ENCODE measurements around the gene SH3BP5.

The SH3BP5 gene

DNA sequence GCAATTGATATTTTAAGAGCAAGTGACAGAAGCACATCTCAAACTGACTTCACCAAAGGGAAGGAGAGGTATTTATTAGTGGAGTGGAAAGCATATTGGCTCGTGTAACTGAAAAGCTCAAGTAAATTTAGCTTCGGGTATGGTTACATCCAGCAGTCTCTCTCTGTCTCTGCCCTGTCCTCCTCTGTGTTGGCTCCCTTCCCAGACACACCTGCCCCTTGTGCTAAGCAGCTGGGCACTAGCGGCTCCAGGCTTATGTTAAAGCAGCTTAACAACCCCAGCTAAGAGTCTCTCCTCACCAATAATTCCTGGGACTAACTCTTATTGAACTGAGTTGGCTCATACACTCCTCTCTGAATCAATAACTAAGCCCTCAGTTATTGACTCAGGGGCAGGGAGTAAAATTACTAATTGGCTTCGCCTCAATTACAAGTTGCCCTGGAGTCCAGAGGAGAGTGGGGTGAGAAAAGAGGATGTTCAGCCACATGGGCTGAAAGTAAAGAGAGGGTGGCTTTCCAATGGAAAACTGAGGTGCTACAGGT lies 12.8 kb upstream of the SH3BP5 start:
- TF ChIP-seq, protein P1, sequence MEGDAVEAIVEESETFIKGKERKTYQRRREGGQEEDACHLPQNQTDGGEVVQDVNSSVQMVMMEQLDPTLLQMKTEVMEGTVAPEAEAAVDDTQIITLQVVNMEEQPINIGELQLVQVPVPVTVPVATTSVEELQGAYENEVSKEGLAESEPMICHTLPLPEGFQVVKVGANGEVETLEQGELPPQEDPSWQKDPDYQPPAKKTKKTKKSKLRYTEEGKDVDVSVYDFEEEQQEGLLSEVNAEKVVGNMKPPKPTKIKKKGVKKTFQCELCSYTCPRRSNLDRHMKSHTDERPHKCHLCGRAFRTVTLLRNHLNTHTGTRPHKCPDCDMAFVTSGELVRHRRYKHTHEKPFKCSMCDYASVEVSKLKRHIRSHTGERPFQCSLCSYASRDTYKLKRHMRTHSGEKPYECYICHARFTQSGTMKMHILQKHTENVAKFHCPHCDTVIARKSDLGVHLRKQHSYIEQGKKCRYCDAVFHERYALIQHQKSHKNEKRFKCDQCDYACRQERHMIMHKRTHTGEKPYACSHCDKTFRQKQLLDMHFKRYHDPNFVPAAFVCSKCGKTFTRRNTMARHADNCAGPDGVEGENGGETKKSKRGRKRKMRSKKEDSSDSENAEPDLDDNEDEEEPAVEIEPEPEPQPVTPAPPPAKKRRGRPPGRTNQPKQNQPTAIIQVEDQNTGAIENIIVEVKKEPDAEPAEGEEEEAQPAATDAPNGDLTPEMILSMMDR (conservative IDR thresholded peaks at IDR 0.05; ENCODE audit: low read depth, low read length): no peak
- no peak overlapping the region for H2AFZ ChIP-seq (ENCODE audit: low read depth)
- no peaks in the 10 kb centered on the region for H4K20me1 ChIP-seq (ENCODE audit: insufficient read depth)
- H3K27ac ChIP-seq: no peak overlapping the region
- no peaks in the 10 kb centered on the region for H3K36me3 ChIP-seq (ENCODE audit: insufficient read depth)
- no peaks in the 10 kb centered on the region for H3K79me2 ChIP-seq (ENCODE audit: insufficient read depth, low read depth)
- no peak overlapping the region for H3K4me2 ChIP-seq
- H3K4me3 ChIP-seq (IDR thresholded peaks at IDR 0.05; ENCODE audit: insufficient read depth, low read depth, low read length): no peak overlapping the region
- peaks cover 25% of the 10 kb centered on the region for H3K4me1 ChIP-seq (ENCODE audit: low read depth, poor library complexity, severe bottlenecking)
- no peak overlapping the region for H3K9ac ChIP-seq
- no peaks in the 10 kb centered on the region for H3K27me3 ChIP-seq (ENCODE audit: insufficient read depth, low read depth)

DNA sequence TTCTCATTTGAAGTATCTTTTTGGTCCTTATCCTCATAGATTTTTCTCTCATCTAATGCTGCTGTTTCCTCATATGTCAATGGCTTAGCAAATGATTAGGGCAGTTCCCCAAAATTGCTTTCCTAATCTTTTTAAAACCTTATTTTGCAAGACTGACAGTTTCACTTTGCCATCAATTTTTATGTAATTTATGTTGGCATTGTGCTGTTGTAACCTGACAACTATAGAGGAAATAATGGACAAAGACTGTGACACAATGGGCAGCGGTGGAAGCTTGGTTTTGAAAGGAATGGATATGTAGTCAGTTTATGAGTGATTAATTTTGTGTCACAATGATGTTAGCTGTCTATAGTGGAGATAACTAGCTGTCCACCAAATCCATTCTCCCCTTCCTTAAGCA lies 10.6 kb upstream of the SH3BP5 start:
- Histone ChIP-seq H3K27ac (no peak overlapping the region), H3K4me2 (no peak overlapping the region), H3K79me2 (ENCODE audit: insufficient read depth, low read depth) (no peaks in the 10 kb centered on the region), H3K4me1 (ENCODE audit: low read depth, poor library complexity, severe bottlenecking) (peaks cover 13% of the 10 kb centered on the region), H3K9ac (no peak overlapping the region), H3K4me3 (IDR thresholded peaks at IDR 0.05; ENCODE audit: insufficient read depth, low read depth, low read length) (no peak overlapping the region), H3K36me3 (ENCODE audit: insufficient read depth) (no peaks in the 10 kb centered on the region), H4K20me1 (ENCODE audit: insufficient read depth) (no peaks in the 10 kb centered on the region), H2AFZ (ENCODE audit: low read depth) (no peak overlapping the region), H3K27me3 (ENCODE audit: insufficient read depth, low read depth) (no peaks in the 10 kb centered on the region)
- TF ChIP-seq, protein P1 (conservative IDR thresholded peaks at IDR 0.05; ENCODE audit: low read depth, low read length): no peak

DNA sequence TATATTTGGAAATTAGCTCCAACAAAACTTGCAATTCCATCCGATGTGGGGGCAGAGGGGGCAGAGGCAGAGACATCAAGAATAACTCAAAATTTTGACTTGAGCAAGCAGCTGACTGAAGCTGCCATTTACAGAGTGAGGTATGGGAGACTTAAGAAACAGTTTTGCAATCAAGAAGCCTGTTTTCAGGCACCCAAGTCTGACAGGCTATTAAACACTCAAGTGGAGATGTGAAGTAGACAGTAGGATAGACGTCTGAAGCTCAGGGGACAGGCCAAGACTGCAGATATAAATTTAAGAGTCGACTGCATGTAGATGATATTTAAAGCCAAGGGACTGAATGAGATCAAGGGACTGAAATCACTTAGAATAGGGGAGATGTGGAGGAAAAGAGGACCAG lies 9.9 kb upstream of the SH3BP5 start:
- Histone ChIP-seq H3K9ac (no peak overlapping the region), H3K27ac (no peak overlapping the region), H3K4me3 (IDR thresholded peaks at IDR 0.05; ENCODE audit: insufficient read depth, low read depth, low read length) (no peak overlapping the region), H4K20me1 (ENCODE audit: insufficient read depth) (no peaks in the 10 kb centered on the region), H2AFZ (ENCODE audit: low read depth) (no peak overlapping the region), H3K36me3 (ENCODE audit: insufficient read depth) (no peaks in the 10 kb centered on the region), H3K4me2 (no peak overlapping the region), H3K79me2 (ENCODE audit: insufficient read depth, low read depth) (no peaks in the 10 kb centered on the region), H3K27me3 (ENCODE audit: insufficient read depth, low read depth) (no peaks in the 10 kb centered on the region), H3K4me1 (ENCODE audit: low read depth, poor library complexity, severe bottlenecking) (peaks cover 6% of the 10 kb centered on the region)
- TF ChIP-seq, protein P1 (conservative IDR thresholded peaks at IDR 0.05; ENCODE audit: low read depth, low read length): no peak

DNA sequence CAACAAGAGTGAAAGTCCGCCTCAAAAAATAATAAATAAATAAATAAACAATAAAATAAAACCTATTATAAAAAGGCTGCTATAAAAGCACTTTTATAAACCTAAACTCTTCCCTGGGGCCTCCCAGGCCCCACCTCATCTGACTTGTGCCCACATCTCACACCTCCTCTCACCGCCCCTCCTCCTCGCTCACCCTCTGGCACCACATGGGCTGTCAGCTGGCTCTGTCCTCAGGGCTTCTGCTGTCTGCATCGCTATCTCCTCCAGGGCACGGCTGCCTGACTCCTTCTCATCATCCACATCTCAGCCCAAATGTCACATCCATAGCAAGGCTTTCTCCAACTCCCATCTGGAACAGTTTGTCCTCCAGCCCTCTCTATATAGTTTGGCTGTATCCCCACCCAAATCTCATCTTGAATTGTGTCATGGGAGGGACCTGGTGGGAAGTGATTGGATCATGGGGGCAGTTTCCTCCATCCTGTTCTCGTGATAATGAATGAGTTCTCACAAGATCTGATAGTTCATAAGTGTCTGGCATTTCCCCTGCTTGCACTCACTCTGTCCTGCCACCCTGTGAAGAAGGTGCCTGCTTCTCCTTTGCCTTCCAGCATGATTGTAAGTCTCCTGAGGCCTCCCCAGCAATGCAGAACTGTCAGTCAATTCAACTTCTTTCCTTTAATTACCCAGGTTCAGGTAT lies 8.8 kb upstream of the SH3BP5 start:
- Histone ChIP-seq H3K36me3 (ENCODE audit: insufficient read depth) (no peaks in the 10 kb centered on the region), H3K4me1 (ENCODE audit: low read depth, poor library complexity, severe bottlenecking) (no peaks in the 10 kb centered on the region), H3K9ac (no peak overlapping the region), H3K27me3 (ENCODE audit: insufficient read depth, low read depth) (no peaks in the 10 kb centered on the region), H2AFZ (ENCODE audit: low read depth) (no peak overlapping the region), H3K4me2 (no peak overlapping the region), H3K27ac (no peak overlapping the region), H4K20me1 (ENCODE audit: insufficient read depth) (no peaks in the 10 kb centered on the region), H3K79me2 (ENCODE audit: insufficient read depth, low read depth) (no peaks in the 10 kb centered on the region), H3K4me3 (IDR thresholded peaks at IDR 0.05; ENCODE audit: insufficient read depth, low read depth, low read length) (no peak overlapping the region)
- TF ChIP-seq, protein P1 (conservative IDR thresholded peaks at IDR 0.05; ENCODE audit: low read depth, low read length): no peak
